ENCODE data around the gene TOM1L2.

The TOM1L2 gene

GRCh38 chr17:17845046-17845775 lies 127.0 kb downstream of the TOM1L2 start:
- no peak for DNase-seq

DNA sequence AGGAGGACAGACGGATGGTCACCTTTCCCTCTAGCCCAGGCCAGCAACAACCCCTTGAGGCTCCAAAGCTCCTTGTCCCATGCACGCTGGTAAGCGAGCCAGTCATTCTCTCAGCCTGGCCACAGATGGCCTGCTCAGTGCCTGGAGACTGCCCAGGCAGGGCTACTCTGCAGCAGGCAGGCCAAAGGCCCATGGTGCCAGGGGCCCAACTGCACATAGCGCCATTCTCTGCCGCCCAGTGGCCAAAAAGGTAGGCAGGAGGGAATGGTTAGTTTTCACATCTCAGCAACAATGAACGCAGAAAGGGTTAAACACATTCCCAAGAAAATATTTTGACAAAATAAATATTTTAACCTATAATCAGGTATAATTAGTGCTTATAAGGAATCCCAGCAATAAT lies 127.7 kb downstream of the TOM1L2 start:
- DNase-seq: no peak

- DNase-seq: no peak
These were observed 128.1 kb downstream of the TOM1L2 start for GRCh38 chr17:17844079-17844478.

DNA sequence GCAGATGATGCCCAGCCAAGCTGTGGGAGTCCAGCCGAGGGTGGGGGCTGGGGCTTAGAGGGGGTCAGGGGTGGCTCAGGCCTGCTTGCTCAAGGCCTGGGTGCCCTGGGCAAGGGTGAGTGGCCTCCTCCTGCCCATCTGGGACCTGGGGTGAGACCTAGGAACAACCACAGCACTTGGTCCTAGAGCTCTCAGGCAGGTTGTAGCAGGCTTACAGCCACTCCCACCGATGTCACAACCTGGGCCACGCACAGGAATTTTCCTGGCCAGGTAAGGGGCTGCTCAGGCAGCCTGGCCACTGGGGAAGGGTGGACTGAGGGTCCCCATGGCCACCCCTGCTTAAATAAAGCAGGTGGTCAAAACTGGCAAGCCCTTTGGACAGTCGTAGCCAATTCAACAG lies 129.1 kb downstream of the TOM1L2 start:
- no peak for DNase-seq

- no peak for DNase-seq
These were observed 129.9 kb downstream of the TOM1L2 start for GRCh38 chr17:17842111-17842876.

DNA sequence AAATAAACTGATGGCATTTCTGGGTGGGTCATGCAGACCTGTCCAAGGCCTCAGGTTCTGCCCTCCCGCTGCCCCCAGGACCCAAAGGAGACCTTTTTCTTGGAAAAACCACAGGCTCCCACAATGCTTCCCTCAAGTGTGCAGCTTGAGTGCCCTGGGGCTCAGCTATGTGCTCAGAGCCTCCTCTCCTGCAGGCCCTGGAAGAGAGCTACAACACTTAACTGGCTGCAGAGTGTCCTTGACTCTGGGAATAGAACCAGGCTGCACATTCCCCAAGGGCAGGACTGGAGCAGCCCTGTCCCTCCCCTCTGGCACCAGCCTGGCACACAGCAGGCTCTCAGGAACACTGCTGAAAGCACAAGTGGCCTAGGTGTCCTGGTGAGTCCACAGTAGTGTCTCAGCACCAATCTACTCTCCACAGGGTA lies 130.6 kb downstream of the TOM1L2 start:
- DNase-seq: no peak

- no peak for DNase-seq
These were observed 131.2 kb downstream of the TOM1L2 start for GRCh38 chr17:17840751-17841591.

- DNase-seq: peak; percentile 65
These were observed 132.2 kb downstream of the TOM1L2 start for GRCh38 chr17:17839791-17840707.

DNA sequence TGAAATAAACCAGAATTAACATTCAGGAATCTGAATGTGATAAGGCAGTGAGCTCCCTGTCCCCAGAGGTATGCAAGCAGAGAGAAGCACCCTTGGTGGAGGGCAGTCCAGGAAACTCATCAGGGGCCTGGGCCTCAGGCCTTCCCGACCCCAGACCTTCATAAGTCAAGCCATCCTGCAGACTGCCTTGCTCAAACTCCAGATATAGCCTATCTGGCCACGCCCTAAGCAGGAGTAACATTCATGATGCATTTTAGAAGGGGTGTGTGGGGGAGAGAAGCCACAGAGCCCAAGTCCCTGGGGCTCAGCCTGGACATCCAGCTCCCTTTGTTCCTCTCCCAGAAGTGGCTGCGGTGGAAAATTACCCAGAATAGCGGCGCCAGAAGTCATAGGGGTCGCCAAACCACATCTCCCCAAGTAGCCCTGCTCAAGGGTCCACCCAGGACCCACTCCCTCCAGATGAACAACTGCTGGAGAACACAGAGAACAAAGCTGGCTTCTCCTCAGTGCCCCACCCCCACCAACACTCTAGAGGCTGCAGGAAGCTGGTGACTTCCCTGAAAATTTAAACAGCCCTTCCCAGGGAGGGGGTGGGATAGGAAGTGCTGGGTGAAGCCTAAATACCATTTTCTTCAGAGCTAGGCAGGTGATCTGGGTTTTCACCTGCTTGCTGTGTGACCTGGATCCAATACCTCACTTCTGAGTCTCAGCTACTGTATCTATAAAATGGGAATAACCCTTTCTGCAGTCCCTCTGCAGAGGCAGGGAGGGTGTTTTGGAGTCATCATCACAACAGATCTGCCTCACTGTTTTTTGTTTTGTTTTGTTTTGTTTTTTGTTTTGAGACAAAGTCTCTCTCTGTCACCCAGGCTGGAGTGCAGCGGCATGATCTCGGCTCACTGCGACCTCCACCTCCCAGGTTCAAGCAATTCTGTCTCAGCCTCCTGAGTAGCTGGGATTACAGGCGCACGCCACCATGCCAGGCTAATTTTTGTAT lies 133.9 kb downstream of the TOM1L2 start:
- no peak for DNase-seq

- DNase-seq: no peak
These were observed 134.8 kb downstream of the TOM1L2 start for GRCh38 chr17:17837380-17837821.

DNA sequence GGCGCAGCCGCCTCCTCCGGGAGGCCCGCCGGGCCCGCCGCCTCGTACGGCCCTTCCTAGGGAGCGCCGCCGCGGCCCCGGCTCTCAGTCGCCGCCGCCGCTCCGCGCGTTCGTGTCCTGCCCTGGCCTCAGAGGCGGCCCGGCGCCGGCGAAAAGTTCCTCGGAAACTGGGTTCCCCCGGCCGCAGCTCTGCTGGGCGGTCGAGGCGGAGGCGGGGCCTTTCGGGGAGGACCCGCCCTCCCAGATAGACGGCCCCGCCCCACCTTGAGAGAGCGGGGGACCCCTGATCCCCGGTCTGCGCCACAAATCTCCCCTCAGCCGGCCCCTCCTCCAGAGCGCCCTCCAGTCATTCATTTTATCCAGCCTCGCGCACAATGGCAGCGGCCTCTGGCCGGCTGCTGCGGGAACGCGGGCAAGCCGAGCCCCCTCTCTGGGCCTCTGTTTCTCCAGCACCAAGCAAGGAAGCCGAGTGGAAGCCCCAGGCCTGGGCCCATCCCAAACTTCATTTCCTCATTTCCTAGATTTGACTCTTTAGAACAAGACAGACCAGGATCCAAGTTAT lies 135.3 kb downstream of the TOM1L2 start, which contains the start of gene SREBF1:
TSS of gene SREBF1 (minus strand) at position 169 of the 562 bp plus-strand sequence. CDS start 169 bp downstream, outside the sequence.
- DNase-seq: no peak

DNA sequence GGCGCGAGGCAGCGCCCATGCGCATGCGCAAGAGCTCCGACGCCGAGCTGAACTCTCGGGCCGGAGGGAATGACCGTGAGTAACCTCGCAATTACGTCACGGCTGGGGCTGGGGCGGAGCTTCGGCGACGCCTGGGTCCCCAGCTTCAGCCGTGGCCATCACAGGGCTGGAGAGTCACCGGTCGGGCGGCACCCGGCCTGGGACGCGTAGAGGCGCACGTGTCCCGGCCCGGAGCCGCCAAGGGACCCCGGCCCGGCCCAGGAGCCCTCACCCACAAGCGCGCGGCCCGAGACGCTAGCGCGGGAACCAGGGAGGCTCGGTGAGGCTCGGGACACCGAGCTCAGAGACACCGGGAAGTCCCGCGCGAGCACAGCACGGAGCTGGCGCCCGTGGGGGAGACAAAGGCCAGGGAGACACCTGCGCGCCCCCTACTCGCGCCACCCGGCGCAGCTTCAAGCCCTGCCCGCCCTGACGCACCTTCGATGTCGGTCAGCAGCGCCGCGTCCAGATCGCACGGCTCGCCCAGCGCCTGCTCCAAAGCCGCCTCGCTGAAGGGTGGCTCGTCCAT lies 135.9 kb downstream of the TOM1L2 start:
- peak; percentile 81 for DNase-seq

DNA sequence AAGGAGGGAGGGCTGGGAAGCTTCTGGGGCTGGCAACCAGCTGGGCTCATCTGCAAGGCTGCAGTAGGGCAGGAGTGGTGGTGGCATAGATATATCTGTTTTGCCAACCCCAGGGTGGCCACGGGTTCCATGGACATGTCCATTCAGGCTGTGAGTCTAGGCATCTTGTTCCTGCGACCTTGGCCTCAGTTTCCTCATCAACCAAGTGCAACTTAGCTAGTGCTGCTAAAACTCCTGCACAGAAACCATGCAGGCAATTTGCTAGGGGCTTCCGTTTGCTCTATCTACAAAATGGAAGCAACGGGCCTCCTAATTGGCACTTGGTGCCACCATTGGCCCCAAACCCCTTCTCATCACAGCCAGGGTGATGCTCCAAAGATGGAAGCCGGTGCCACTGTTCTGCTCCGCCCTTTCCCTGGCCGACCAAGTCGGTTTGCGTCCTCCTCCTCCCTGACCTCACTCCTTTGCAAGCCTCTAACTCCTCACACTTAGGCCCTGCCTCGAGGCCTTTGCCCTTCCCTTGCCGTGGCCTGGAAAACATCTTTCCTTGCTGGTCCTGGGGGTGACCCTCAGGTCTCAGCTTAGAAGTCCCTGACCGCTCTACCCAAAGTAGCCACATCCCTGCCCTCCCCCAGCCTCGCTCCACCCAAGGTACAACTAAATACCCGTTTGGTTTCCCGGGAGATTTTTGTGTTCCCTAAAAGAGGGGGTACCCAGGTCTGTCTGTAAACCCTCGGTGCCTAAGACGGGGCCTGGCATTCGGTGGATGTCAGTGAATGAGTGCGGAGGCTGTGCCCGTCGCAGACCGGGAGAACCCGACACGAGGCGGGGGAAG lies 136.6 kb downstream of the TOM1L2 start:
- no peak for DNase-seq

- DNase-seq: no peak
These were observed 137.2 kb downstream of the TOM1L2 start for GRCh38 chr17:17834974-17835373.

DNA sequence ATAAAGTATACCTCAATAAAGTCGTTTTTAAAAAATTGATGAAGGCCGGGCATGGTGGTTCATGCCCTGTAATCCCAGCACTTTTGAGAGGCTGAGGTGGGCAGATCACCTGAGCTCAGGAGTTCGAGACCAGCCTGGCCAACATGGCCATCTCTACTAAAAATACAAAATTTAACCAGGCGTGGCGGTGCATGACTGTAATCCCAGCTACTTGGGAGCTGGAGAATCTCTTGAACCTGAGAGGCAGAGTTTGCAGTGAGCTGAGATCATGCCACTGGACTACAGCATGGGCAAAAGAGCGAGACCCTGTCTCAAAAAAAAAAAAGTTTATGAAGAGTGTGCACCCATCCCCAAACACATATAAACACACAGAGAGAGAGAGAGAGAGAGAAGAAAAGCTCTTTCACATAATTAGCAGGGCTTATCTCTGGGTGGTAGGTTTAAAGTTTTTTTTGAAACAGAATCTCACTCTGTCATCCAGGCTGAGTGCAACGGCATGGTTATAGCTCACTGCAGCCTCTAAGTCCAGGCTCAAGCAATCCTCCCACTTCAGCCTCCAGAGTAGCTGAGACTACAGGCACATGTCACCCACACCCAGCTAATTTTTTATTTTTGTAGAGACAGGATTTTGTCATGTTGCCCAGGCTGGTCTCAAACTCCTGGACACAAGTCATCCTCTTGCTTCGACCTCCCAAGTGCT lies 138.4 kb downstream of the TOM1L2 start:
- no peak for DNase-seq

GRCh38 chr17:17832032-17832363 lies 140.2 kb downstream of the TOM1L2 start:
- no peak for DNase-seq

- DNase-seq: no peak
These were observed 140.8 kb downstream of the TOM1L2 start for GRCh38 chr17:17831208-17832031.

GRCh38 chr17:17830740-17831207 lies 141.4 kb downstream of the TOM1L2 start:
- no peak for DNase-seq
